ENCODE results near the gene DBF4B.
"Not testable (repeated sequence)": the region's sequence is repeated elsewhere in the genome, so short reads cannot be mapped to it uniquely, and the experiment has no call there.

DBF4B gene

DNA sequence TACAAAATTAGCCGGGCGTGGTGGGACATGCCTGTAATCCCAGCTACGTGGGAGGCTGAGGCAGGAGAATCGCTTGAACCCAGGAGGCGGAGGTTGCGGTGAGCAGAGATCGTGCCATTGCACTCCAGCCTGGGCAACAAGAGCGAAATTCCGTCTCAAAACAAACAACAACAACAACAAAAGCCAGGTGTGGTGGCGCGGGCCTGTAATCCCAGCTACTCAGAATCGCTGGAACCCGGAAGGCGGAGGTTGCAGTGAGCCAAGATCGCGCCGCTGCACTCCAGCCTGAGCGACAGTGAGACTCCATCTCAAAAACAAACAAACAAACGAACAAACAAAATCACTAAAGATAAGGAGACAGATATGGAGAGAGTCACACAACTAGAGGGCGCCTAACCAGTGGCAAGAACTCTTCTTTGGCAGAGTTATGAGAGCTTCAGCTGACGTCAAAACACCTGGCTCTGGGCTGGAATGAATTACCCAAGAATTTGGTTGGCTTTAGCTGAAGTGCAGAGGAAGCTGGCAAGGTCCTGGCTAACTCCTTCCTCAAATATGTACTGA is 17.6 kb upstream of the DBF4B start:
- DNase-seq (ENCODE audit: low read depth) = peak; percentile 29
- H3K4me3 ChIP-seq (ENCODE audit: low read depth, low read length) = not testable (repeated sequence)
- TF ChIP-seq, protein P1, sequence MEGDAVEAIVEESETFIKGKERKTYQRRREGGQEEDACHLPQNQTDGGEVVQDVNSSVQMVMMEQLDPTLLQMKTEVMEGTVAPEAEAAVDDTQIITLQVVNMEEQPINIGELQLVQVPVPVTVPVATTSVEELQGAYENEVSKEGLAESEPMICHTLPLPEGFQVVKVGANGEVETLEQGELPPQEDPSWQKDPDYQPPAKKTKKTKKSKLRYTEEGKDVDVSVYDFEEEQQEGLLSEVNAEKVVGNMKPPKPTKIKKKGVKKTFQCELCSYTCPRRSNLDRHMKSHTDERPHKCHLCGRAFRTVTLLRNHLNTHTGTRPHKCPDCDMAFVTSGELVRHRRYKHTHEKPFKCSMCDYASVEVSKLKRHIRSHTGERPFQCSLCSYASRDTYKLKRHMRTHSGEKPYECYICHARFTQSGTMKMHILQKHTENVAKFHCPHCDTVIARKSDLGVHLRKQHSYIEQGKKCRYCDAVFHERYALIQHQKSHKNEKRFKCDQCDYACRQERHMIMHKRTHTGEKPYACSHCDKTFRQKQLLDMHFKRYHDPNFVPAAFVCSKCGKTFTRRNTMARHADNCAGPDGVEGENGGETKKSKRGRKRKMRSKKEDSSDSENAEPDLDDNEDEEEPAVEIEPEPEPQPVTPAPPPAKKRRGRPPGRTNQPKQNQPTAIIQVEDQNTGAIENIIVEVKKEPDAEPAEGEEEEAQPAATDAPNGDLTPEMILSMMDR (IDR thresholded peaks at IDR 0.05; ENCODE audit: insufficient read depth, low read depth, low read length, missing control alignments) = peak; percentile 20

DNA sequence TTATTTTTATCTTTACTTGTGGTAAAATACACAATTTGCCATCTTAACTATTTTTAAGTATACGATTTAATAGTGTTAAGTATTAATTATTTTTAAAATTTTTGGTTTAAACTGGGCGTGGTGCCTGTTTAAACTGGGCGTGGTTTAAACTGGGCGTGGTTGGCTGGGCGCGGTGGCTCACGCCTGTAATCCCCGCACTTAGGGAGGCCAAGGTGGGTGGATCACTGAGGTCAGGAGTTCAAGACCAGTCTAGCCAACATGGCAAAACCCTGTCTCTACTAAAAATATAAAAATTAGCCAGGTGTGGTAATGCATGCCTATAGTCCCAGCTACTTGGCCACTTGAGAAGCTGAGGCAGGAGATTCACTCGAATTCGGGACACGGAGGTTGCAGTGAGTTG is 14.9 kb upstream of the DBF4B start:
- TF ChIP-seq, protein P1 (IDR thresholded peaks at IDR 0.05; ENCODE audit: insufficient read depth, low read depth, low read length, missing control alignments) = no peak
- no peak overlapping the region for H3K4me3 ChIP-seq (ENCODE audit: low read depth, low read length)
- DNase-seq (ENCODE audit: low read depth) = no peak

DNA sequence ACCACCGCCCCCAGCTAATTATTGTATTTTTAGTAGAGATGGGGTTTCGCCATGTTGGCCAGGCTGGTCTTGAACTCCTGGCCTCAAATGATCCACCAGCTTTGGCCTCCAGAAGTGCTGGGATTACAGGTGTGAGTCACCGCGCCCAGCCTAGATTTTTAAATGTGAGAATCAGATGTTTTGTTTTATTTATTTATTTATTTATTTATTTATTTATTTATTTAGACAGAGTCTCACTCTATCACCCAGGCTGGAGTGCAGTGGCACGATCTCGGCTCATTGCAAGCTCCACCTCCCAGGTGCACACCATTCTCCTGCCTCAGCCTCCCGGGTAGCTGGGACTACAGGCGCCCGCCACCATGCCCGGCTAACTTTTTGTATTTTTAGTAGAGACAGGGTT is 8.2 kb upstream of the DBF4B start:
- not testable (repeated sequence) for DNase-seq (ENCODE audit: low read depth); H3K4me3 ChIP-seq (ENCODE audit: low read depth, low read length)

DNA sequence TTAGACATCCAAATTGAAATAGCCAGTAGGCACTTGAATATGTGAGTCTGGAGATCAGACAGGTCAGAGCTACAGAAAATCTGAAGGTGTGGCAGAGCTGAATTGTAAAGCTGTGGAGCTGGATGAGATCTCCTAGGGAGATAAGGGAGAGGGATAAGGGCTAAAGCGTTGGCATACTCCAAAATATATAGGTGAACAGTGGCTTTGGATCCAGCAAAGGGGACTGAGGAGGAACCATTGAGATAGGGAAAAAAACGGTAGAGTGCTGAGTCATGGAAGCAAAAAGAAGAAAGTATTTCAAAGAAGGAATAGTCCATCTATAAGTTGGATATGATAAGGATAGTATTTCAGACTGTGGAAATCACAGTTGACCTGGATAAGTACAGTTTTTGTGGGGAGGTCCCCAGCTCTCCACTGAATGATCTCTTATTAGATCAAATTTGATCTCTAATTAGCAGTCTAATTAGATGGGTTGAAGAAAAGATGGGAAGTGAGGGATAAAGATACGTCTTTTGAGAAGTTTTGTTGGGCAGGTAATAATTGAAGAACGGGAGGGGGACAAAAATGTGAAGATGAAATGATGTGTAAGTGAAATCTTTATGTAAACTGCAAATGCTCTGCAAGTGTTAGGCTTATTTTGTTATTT is 587 bp upstream of the DBF4B start:
- no peak for DNase-seq (ENCODE audit: low read depth)
- TF ChIP-seq, protein P1 (IDR thresholded peaks at IDR 0.05; ENCODE audit: insufficient read depth, low read depth, low read length, missing control alignments) = no peak
- peak overlapping the region; percentile 75 for H3K4me3 ChIP-seq (ENCODE audit: low read depth, low read length)

DNA sequence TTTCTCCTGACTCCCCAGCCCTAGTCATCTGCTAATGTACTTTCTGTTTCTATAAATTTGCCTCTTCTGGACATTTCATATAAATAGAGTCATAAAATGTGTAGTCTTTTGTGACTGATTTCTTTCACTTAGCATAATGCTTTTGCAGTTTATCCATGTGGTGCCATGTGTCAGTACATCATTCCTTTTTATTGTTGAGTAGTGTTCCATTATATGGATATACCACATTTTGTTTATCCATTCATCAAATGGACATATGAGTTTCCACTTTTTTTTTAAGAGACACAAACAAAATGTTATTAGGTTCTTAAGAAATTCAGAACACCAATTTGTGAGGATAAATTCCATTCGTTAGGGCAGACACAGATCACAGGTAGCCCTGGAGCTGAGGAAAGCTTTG is 11.0 kb downstream of the DBF4B start:
- TF ChIP-seq, protein P1 (IDR thresholded peaks at IDR 0.05; ENCODE audit: insufficient read depth, low read depth, low read length, missing control alignments) = no peak
- DNase-seq (ENCODE audit: low read depth) = no peak

DNA sequence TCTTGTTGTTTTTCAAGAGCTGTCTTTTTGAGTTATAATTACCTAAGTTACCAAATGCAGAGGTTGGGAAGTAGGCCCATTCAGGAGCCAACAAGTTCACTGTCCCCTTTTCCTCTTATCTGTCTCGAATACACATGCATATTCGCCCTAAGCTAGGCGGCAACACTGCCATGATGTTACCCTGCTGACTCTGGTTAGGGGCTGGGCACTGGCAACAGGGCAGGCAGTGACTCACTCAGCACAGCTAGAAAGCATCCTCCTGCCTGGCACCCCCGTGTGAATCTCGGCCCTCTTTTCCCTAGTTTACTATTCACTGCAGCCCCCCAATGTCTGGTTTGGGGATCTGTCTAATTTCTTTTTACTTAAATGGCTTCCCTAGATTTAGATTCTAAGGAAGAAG is 13.8 kb downstream of the DBF4B start:
- TF ChIP-seq, protein P1 (IDR thresholded peaks at IDR 0.05; ENCODE audit: insufficient read depth, low read depth, low read length, missing control alignments) = no peak
- DNase-seq (ENCODE audit: low read depth) = no peak
- no peak overlapping the region for H3K4me3 ChIP-seq (ENCODE audit: low read depth, low read length)

More for the DNA sequence above, 11.0 kb downstream of the DBF4B start:
- H3K4me3 ChIP-seq (ENCODE audit: low read depth, low read length) = no peak overlapping the region

DNA sequence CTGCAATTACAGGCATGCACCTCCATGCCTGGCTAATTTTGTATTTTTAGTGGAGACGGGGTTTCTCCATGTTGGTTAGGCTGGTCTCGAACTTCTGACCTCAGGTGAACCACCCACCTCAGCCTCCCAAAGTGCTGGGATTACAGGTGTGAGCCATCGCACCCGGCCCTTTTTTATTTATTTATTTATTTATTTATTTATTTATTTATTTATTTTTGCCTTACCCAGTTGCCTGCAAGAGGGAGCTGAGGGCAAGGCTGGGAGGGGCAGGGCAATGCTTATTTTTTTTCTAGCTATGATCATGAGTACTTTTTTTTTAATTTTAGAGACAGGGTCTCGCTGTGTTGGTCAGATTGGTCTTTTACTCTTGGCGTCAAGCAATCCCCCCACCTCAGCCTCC is 17.7 kb downstream of the DBF4B start:
- not testable (repeated sequence) for DNase-seq (ENCODE audit: low read depth); H3K4me3 ChIP-seq (ENCODE audit: low read depth, low read length)

DNA sequence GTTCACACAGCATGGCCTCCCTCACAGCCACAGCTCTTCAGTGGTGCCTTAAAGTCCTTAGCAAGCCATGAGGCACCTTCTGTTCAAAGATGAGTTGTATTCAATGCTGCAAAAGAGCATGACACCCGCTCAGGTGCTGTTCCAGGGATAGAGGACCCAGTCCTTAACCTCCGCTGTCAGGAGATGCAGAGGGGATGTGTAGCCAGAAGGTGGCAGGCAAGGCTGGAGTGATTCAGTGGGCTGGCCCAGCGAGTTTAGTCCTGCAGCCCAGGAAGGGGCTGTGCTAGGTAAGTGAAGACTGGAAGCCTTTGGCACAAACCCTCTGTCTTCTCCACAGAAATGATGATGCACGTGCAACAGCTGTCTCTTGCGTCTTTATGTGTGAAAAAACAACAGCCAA is 25.3 kb downstream of the DBF4B start:
- TF ChIP-seq, protein P1 (IDR thresholded peaks at IDR 0.05; ENCODE audit: insufficient read depth, low read depth, low read length, missing control alignments) = no peak
- no peak for DNase-seq (ENCODE audit: low read depth)

More for the DNA sequence above, 25.3 kb downstream of the DBF4B start:
- H3K4me3 ChIP-seq (ENCODE audit: low read depth, low read length) = no peak overlapping the region

All from GM12865 (cell line).